ENCODE results near the gene FGR.

The FGR gene

GRCh38 chr1:27603681-27604578 lies 31.1 kb downstream of the FGR start, which contains the start of gene AHDC1:
Gene AHDC1, minus strand, starts transcription at chr1:27604144. Its CDS starts 52,029 bp downstream, at chr1:27552115.
- TF ChIP-seq, protein P1, sequence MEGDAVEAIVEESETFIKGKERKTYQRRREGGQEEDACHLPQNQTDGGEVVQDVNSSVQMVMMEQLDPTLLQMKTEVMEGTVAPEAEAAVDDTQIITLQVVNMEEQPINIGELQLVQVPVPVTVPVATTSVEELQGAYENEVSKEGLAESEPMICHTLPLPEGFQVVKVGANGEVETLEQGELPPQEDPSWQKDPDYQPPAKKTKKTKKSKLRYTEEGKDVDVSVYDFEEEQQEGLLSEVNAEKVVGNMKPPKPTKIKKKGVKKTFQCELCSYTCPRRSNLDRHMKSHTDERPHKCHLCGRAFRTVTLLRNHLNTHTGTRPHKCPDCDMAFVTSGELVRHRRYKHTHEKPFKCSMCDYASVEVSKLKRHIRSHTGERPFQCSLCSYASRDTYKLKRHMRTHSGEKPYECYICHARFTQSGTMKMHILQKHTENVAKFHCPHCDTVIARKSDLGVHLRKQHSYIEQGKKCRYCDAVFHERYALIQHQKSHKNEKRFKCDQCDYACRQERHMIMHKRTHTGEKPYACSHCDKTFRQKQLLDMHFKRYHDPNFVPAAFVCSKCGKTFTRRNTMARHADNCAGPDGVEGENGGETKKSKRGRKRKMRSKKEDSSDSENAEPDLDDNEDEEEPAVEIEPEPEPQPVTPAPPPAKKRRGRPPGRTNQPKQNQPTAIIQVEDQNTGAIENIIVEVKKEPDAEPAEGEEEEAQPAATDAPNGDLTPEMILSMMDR (IDR thresholded peaks at IDR 0.05; ENCODE audit: low read depth, low read length, missing control alignments), result no peak
- DNase-seq (ENCODE audit: extremely low read depth, low read depth), result no peak
- H3K4me3 ChIP-seq (replicated peaks; ENCODE audit: low read depth, low read length), result peak within 1 kb of the TSS; percentile 81

- peak overlapping the region; percentile 81 for H3K4me3 ChIP-seq (replicated peaks; ENCODE audit: low read depth, low read length)
- no peak for DNase-seq (ENCODE audit: extremely low read depth, low read depth)
- TF ChIP-seq, protein P1 (IDR thresholded peaks at IDR 0.05; ENCODE audit: low read depth, low read length, missing control alignments), result no peak
Observed at GRCh38 chr1:27603309-27603680, 31.7 kb downstream of the FGR start.

DNA sequence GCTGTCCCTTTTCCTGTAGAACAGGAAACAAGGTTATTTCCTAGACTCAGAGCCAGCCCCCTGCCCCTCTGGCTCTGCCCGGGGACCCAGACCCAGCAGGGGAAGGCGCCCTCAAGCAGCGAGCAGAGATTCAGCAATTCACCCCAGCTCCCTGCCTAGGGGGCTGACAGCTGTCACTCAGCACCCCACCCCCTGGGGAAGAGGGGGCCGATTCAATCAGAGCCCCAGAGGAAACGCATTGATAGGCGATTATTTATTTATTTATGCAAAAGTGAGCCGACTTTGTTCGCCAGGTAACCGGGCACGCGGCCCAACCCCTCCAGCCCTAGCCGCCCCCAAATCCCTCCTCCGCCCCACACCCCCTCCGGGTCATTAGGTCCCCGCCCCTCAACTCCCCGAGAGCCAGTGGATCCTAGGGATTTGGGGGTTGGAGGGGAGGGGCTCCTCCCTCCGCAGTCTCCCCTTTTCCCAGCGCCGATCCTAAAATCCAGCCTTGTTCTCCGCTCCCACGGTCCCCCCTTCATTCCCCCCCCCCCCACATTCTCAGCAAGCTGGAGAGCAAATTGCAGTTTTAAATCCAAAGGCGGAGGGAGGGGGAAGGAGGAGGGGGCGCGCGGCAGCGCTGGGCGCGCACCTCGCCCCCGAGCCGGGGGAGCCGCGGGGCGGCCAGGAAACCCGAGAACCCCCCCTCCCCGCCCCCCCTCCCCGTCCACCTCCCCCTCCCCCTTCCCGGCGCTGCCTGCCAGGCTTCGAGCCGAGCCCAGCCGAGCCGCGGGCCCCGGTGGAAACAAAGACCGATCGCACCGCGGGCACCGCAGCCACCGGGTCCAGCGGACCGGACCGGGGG lies 32.3 kb downstream of the FGR start:
- DNase-seq (ENCODE audit: extremely low read depth, low read depth), result no peak
- peak overlapping the region; percentile 81 for H3K4me3 ChIP-seq (replicated peaks; ENCODE audit: low read depth, low read length)
- TF ChIP-seq, protein P1 (IDR thresholded peaks at IDR 0.05; ENCODE audit: low read depth, low read length, missing control alignments), result no peak

DNA sequence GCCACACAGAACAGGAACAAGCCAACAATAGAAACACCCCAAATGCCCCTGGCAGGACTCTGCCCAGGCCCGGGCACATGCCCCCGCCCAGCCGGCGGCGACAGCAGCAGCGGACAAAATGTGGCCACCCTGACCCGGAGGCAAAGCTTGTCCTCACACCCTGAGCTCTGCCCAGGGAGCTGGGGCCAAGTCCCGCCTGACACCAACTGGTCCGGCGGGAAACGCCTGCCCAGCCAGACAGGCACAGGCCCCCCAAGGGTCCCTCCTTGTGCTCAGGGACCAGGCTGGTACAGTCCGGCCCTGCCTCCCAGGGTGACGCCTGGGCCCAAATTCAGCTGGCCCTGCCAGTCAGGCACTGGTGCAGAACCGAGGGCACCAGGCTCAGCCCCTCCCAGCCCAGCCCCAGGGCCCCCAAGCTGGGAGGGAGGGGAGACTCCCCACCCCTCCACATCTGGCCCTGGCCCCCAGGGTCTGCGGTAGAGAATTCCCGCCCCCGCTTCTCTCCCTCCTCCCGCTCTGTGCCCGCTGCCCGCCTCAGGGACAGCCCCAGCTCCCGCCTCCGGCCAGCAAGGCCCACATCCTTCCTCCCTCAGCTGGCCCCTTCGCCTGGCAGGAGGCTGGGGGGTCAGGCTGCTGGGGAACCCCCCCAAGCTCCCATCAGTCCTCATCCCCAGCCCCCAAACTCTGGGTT lies 33.1 kb downstream of the FGR start:
- TF ChIP-seq, protein P1 (IDR thresholded peaks at IDR 0.05; ENCODE audit: low read depth, low read length, missing control alignments), result no peak
- no peak for DNase-seq (ENCODE audit: extremely low read depth, low read depth)
- peak overlapping the region; percentile 81 for H3K4me3 ChIP-seq (replicated peaks; ENCODE audit: low read depth, low read length)

GRCh38 chr1:27601321-27601770 lies 33.6 kb downstream of the FGR start:
- H3K4me3 ChIP-seq (replicated peaks; ENCODE audit: low read depth, low read length), result peak overlapping the region; percentile 81
- TF ChIP-seq, protein P1 (IDR thresholded peaks at IDR 0.05; ENCODE audit: low read depth, low read length, missing control alignments), result no peak
- DNase-seq (ENCODE audit: extremely low read depth, low read depth), result no peak

GRCh38 chr1:27600498-27601175 lies 34.3 kb downstream of the FGR start:
- peak overlapping the region; percentile 81 for H3K4me3 ChIP-seq (replicated peaks; ENCODE audit: low read depth, low read length)
- no peak for DNase-seq (ENCODE audit: extremely low read depth, low read depth)
- TF ChIP-seq, protein P1 (IDR thresholded peaks at IDR 0.05; ENCODE audit: low read depth, low read length, missing control alignments), result peak; percentile 14
